ENCODE results near the gene DUSP22.

GRCh38 chr6:280775-281468 is 11.4 kb upstream of the DUSP22 start:
- no peak for TF ChIP-seq POLR2A (IDR thresholded peaks at IDR 0.05; ENCODE audit: low read depth, low read length)
- TF ChIP-seq TAF1 (IDR thresholded peaks at IDR 0.05; ENCODE audit: borderline replicate concordance, low read depth, low read length): no peak
